DMS114 treated with DMSO at 0.1 percent for 48 hours (cell line): ENCODE measurements around the gene ZNF324.
"Not testable (repeated sequence)": the region's sequence is repeated elsewhere in the genome, so short reads cannot be mapped to it uniquely, and the experiment has no call there.

Source experiments
- DNase-seq: peaks from one replicate; lab custom pipeline; 2025; ENCODE audit not compliant: unreplicated experiment; lab: John Stamatoyannopoulos, UW

Gene ZNF324

DNA sequence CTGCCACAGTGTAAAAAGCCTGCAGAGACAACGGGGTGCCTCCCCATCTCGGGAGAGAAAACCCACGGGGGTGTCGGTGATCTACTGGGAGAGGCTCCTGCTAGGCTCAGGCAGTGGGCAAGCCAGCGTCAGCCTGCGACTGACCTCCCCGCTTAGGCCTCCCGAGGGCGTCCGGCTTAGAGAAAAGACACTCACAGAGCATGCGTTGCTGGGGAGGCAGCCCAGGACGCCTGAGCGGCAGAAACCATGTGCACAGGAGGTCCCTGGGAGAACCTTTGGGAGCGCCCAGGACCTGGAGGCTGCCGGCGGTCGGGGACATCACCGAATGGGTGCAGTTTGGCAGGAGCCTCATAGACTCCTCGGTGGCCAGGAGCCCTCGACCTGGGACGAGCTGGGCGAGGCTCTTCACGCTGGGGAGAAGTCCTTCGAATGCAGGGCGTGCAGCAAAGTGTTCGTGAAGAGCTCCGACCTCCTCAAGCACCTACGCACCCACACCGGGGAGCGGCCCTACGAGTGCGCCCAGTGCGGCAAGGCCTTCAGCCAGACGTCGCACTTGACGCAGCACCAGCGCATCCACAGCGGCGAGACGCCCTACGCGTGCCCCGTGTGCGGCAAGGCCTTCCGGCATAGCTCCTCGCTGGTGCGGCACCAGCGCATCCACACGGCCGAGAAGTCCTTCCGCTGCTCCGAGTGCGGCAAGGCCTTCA is 4.1 kb downstream of the ZNF324 start:
- not testable (repeated sequence) for DNase-seq

DNA sequence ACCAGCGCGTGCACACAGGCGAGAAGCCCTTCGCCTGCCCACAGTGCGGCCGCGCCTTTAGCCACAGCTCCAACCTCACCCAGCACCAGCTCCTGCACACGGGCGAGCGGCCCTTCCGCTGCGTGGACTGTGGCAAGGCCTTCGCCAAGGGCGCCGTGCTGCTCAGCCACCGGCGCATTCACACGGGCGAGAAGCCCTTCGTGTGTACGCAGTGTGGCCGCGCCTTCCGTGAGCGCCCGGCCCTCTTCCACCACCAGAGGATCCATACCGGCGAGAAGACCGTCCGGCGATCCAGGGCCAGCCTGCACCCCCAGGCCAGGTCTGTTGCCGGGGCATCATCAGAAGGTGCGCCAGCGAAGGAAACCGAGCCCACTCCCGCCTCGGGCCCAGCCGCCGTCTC is 4.9 kb downstream of the ZNF324 start:
- DNase-seq, result no peak

DNA sequence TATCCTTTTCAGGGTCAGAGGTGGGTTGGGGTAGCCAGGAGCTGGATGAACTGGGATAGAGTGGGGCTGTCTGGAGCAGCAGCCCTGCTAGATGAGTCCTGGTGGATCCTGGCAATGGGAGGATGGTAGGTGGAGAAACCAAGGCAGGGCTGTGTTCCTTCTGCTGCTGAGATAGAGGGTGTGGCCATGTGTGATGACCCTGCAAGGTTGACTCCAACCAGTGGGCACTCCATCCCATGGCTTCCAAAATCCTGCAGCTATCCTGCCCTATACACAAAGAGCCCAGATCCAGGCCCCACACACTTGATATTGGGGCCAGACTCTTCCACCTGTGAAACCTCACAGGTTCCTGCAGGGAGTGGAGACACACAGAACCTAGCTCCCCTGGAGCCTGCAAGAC is 6.9 kb downstream of the ZNF324 start:
- DNase-seq, result no peak

DNA sequence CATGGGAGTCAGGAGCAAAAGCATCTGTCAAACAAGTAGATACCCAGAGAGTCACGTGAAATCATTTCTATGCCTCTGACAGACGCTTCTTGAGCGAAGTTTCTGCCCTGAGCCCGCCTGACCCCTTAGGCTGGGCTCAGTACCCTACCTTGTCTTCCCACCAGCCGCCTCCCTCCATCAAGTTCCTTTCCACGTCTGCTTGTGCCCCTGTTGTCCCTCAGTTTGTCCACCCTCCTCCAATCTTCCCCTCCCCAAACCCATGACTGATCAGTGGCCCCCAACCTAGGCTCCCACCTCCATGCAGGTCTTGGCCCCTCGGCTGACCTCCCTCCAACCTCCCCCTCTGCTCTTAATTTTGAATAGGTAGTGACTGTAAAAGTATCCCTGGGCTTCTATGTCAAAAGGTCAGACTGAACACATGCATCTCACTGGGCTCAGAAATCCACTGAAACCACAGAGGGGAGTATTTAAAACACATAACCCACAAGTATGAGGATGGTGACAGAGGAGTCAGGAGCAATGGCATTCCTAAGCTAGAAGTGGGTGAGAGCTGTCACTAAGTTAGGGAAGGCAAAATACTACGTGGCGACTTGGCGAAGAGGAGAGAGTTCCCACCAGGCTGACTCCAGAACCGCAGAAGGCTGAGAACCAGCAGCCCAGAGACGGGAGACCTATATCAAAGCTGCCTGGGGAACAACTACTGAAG is 7.6 kb downstream of the ZNF324 start:
- no peak for DNase-seq

DNA sequence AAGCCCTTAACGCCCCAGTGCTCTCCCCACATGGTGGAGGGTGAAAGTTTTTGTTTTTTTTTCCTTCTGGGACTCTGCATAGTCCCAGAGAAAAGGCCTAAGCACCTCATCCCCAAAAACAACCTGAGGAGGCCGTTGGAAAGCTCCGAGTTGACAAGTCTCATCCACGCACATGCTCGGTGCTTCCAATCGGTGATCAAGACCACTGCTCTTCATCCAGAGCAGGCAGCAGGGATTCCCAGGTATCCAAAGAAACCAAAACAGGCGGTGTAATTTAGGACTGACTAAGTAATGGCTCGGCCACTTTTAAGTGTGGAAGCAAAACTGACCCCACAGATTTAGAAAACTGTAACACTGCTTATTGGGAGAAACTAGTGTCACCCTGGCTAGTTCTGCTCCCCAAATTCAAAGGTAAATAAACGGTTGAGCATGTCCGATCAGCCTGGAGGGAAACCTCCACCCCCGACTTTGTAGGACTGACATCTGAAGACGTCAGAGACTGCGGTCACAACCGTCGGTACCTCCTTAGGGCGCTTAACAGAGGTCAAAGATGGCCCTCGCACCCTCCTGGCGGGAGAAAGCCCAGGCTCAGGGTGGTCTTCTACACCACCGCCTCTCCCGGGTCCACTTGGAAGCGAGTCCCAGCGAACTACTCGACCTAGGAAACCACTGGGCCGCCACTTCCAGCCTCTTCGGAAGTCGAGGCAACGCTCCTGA is 8.3 kb downstream of the ZNF324 start:
- DNase-seq, result no peak

DNA sequence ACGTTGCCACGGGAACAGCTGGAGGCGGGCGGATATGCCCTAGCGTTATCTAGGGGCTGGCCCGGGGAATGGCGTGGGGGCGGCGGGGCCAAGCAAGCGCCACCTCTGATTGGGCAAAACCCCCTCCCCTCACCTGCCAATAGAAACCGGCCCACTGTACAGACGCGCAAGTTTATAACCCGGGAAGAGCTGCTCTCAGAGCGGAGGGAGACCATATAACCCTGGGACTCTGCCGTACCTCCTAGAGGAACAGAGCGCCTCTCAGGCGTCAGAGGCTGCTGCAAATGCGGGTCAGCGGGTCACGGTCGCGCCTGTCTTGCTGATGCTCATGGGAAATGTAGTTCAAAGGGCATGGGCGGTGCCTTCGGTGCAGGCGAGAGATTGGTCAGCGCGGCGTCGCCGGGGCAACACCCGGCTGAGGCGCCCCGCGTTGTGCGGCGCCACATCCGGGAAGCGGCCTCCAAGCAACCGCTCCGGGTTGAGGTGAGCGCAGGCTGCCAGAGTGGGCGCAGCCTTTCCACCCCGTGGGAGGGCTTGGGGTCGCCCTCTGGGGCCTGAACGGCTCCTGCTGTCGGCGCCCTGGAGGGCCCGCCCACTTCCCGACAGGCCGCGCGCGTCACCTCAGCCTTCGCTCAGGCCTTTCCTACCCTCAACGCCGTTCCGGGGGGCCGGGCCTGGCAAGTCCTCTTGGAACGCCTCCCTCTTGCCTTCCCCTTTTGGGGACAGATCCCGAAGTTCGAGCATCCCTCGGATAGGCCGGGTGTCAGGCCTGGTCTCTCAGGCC is 9.0 kb downstream of the ZNF324 start, which contains the start of gene ZNF446:
TSS of gene ZNF446 (plus strand) at position 639 of the 784 bp plus-strand sequence. CDS start 867 bp downstream, outside the sequence.
- DNase-seq, result peak; percentile 94

DNA sequence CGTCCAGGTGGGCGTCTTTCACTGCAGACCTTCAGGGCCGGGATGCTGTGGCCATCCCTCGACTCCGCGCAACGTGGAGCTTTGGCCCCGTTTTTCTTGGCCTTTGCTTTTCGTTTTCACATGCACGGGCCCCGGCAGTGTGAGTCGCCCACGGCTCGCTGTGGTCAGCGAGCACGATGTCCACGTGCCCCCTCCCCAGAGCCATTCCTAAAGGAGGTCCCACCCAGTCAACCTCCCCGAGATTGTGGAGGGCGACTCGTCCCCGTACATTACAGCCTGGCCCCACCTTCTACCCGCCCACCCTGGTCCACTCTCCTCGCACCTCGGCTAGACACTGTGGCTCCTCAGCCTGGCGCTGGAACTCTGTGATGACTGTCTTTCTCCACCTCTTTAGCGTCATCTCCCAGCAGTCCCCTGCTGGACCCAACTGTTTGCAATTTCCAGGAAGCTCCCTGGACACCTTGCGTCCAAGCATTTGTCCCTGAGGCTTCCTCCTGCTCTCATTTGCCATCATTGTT is 9.7 kb downstream of the ZNF324 start:
- DNase-seq, result no peak

DNA sequence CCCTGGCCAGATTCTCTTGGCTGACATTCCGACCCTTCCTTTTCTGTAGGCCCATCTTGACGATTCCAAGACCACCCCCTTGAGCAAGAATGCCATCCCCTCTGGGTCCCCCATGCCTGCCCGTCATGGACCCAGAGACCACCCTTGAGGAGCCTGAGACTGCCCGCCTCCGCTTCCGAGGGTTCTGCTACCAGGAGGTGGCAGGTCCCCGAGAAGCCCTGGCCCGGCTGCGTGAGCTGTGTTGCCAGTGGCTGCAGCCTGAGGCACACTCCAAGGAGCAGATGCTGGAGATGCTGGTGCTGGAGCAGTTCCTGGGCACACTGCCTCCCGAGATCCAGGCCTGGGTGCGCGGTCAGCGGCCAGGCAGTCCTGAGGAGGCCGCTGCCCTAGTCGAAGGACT is 10.2 kb downstream of the ZNF324 start:
- no peak for DNase-seq

DNA sequence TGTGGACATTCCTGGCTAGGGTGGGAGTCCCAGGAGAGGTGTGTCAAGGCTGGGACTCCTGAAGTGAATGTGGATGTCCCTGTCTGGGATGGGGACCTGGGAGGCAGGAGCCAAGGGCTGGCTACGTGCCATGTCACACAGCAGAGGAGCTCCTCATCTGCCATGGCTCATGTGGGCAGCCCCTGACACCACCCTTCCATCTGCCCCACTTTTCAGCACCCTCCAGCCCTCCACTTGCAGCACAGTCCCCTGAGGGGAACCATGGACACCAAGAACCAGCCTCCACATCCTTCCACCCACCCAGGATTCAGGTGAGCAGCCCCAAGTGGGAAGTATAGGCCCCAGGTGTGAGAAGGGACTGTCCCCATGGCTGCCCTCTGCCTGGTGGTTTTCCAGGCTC is 11.0 kb downstream of the ZNF324 start:
- no peak for DNase-seq

DNA sequence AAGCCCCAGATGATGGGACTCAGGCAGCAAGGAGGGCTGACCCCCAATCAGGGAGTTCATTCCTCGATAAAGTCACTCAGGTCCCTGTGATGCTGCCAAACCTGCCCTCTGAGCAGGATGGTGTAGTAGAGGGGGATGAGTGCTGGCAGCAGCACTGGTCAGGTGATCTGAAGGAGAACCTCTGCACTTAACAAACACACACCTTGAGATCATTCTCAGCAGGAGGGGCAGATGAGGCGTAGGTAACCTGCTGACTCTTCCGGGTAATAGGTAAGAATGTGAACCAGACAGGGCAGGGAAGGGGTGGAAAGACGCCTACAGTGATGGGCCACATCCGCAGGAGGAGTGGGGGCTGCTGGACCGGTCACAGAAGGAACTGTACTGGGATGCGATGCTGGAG is 12.4 kb downstream of the ZNF324 start:
- no peak for DNase-seq

DNA sequence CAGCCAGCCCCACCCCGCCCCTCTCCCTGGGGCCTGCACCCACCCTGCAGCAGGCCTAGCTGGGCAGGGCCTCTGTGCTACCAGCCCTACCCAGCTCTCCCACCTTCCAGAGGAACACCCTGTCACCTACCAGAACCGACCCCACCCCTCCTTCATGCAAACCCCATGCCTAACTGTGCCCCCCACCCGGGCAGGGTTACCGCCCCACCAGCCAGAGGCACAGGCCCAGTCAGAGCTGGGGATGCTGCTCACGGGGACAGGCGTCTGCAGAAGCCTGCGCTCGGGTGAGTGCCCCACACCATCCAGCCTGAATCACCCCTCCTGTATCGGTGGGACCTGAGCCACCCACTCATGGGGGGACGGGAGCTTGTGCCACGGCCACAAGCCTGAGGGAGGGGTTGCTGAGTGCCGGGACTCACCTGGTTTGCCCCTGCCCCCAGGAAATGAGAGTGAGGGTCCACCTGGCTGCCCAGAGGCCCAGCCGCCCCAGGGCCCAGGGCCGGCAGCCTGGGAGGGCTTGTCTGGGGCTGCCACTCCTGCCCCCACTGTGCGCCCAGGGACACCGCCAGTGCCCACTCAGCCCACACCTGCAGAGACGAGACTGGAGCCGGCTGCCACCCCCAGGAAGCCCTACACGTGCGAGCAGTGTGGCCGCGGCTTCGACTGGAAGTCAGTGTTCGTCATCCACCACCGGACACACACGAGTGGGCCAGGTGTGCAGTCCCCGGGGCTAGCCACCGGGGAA is 13.0 kb downstream of the ZNF324 start:
- DNase-seq, result no peak

DNA sequence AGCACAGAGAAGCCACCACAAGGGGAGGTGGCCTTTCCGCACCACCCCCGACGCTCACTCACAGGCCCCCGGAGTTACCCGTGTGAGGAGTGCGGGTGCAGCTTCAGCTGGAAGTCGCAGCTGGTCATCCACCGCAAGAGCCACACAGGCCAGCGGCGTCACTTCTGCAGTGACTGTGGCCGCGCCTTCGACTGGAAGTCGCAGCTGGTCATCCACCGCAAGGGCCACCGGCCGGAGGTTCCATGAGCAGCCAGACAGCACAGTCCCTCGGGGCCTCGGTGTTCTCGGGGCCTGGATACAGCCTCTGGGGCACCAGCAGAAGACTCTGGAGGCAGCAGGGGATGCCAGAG is 13.6 kb downstream of the ZNF324 start:
- no peak for DNase-seq

DNA sequence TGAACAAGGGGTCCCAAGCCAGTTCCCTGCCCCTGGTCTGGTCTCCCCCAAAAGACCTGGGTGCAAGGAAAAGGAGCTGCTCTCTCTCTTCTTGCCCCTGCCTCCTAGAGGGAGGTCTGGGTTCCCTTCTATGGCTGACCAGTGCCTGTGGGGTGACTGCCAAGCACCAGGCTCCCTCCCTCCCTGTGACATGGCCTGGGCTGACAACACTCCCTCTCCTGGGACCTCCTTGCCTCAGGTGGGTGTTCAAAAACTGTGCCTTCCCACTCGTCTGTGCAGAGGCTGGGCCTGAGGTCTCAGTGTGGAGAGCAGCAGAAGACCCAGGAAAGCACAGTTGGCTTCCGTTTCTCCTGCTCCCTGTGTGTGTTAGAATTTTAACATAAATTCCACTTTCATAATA is 14.0 kb downstream of the ZNF324 start:
- DNase-seq, result no peak

DNA sequence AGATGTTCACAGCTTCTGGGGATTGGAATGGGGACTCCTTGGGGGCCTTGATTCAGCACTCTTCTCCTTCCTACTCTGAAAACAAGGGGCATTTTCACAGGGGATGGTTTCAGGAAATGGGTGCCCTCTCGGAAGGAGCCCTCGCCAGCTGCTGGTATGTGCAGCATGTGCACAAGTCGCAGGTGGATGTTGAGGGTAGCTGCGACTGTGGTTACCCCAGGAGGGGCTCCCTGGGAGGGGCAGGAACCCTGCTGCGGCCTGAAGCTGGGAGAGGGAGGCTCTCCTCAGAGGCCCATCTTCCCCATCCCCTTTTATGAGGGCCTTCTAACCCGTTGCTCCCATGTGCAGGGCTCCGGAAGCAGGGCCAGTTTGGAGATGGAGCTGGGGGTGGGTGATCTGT is 15.5 kb downstream of the ZNF324 start:
- DNase-seq, result no peak

DNA sequence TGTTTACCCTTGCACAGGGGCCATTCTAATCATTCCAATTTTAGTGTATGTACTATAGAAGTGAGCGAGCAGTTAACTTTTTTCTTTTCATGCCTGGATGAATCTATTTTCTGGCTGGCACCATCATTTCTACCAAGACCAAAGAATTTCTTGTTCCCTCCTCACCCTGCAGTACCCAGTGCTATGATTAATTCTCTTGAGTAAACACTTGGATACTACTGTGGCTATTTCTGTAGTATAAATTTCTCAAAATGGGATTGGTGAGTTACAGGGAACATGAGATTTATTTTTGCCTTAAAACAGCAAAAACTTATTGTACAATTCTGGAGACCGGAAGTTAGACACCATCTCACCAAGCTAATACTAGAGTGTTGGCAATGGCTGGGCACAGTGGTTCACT is 16.9 kb downstream of the ZNF324 start:
- DNase-seq, result no peak

DNA sequence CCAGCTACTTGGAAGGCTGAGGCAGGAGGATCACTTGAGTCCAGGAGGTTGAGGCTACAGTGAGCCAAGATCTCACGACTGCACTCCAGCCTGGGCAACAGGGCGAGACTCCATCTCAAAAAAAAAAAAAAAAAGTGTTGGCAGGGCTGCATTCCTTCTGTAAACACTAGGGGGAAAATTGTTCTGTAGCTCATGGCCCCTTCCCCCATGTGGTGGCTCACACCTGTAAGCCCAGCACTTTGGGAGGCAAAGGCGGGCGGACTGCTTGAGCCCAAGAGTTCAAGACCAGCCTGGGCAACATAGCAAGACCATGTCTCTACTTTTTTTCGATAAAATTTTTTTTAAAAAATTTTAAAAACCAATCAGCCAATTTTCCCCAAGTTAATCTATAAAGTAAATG is 17.5 kb downstream of the ZNF324 start:
- not testable (repeated sequence) for DNase-seq

DNA sequence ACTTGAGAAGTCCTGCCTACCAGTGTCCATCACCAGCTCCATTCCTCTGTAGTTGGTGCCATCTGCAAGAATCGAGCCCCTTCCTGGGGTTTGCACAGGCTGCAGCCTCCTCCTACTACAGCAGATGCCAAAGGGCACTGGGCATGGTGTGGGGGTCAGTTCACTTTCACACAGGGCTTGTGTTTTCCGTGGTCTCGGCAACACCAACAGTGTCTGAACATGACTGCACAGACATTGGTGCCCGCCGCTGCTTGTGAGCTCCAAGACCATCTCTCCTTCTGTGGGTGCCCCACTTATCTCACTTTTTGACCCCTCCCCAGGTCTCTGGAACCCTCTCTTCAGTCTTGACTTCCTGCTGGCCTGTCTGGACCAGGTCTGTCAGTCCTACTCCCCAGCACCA is 24.5 kb downstream of the ZNF324 start:
- no peak for DNase-seq

DNA sequence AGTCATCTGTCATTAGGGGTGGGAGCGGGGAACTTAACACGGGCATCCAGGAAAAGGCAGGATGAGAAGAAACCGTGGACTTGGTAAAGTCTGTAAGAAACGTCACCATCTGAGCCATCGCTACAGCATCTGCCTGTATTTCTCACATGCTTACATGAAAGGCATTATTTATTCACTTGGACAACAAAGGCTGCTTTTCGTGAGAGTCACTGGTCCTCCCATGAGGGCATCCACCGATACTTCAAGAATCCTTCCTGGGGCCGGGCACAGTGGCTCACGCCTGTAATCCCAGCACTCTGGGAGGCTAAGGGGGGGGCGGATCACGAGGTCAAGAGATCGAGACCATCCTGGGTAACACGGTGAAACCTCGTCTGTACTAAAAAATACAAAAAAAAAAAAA is 25.4 kb downstream of the ZNF324 start:
- no peak for DNase-seq

DNA sequence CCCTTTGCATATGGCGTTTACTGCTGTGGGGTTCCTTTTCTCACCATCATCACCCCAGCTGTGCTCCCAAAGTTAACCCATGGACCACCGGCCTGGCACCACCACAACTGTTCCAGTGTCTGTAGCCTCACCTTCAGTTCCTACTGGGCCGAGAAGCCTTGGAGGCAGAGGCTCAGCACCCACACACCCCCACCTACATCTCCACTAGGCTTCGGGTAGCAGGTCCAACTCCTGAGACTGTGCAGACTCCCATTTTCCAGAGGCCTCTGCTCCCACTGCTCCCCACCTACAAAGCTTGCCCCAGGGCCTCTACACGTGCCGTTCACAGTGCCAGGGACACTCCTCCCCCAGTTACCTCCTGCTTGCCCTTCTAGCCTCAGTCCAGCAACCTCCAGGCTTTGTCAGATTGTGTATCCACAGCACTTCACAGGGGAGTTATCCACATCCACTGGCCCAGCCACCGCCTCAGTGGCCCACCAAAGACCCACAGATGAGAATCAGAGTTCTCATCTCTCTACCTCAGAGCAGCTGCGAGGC is 30.8 kb downstream of the ZNF324 start:
- no peak for DNase-seq

DNA sequence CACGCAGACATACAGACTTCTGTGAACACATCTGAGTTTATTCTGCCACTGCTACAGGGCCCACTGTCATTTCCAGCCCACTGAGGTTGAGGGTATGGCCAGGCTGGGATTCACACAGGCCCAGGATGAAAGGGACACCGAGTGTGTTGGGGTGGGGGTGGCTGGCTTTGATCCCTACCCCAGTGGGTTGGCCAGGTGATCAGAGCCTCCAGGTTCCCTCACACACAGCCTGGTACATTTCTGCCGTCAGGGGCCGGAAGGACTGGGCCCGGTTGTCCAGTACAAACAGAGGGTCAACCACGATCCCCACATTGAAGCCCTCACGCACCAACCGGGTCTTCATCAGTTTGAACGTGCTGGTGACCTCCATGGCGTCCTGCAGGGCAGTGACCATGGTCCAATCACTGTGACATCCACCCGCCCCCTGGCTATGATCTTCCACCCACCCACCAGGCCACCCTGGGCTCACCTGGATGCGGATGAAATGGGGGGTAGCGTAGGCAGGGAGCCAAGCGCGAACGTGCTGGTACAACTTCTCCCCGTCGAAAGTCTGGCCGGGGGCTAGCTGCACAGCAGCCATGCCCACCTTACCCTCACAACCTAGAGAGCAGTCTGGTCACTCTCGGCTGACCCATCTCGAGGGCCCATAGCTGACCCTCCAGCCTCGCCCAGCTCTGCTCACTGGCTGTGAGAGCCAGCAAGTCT is 31.6 kb downstream of the ZNF324 start:
- DNase-seq, result no peak
